Prostate gland (tissue), 2 donors: ENCODE measurements around the gene BEAN1. TPM values are rescaled to one million over a fixed set of nuclear protein-coding genes. Genes with fewer than 3 reads are reported as not detected.

Experiments used
- DNase-seq: peaks from one replicate; pipeline ENCODE4 v3.0.0-alpha.2; 2019; ENCODE audit warnings: low spot score
- H3K27ac ChIP-seq, 2 donors: fragments of 200-600 bp; sonication (generic); 2 replicates each; pipeline ENCODE4 v1.5.1; 2017 to 2019
- H3K27me3 ChIP-seq: fragments of 200-600 bp; sonication (generic); replicated peaks from 2 replicates; pipeline ENCODE4 v1.5.1; 2019; ENCODE audit not compliant: insufficient read depth
- H3K36me3 ChIP-seq, 2 donors: fragments of 200-600 bp; sonication (generic); 1 replicate in 1 of 2; 2 replicates in 1 of 2; pipeline versions ENCODE4 v1.5.1 to v1.8.1; 2017 to 2019
- H3K4me1 ChIP-seq: fragments of 200-600 bp; sonication (generic); replicated peaks from 2 replicates; pipeline ENCODE4 v1.5.1; 2019
- H3K4me3 ChIP-seq, 2 donors: fragments of 200-600 bp; sonication (generic); 2 replicates each; pipeline ENCODE4 v1.5.1; 2017 to 2019
- H3K9me3 ChIP-seq: fragments of 200-600 bp; sonication (generic); 2 replicates; pipeline ENCODE4 v1.5.1; 2017
- CTCF ChIP-seq, 4 experiments: fragments of 200-600 bp in 2 of 4; fragments of 450-650 bp in 2 of 4; sonication (generic) in 2 of 4; IDR thresholded peaks; 1 replicate in 3 of 4; 2 replicates in 1 of 4; pipeline ENCODE4 v1.5.1; 2016 to 2019; ENCODE audit warnings: antibody characterized with exemption in 4 of 4, mild to moderate bottlenecking in 2 of 4, moderate library complexity in 2 of 4
- POLR2A ChIP-seq: fragments of 450-650 bp; IDR thresholded peaks from one replicate; pipeline ENCODE4 v1.6.1; 2016; ENCODE audit warnings: antibody characterized with exemption, mild to moderate bottlenecking
- POLR2AphosphoS5 ChIP-seq: sonication (generic); formaldehyde crosslinking; IDR thresholded peaks from one replicate; pipeline ENCODE4 v1.6.1; 2017; ENCODE audit warnings: antibody characterized with exemption
- WGBS: methylation state at CpG from one replicate; pipeline ENCODE4 v1.1.5; 2018; 5-methylcytosine and 5-hydroxymethylcytosine counted together
- intact Hi-C: fragments of 100-400 bp; cut with DNase I; formaldehyde crosslinking; loops from one replicate; pipeline ENCODE4 v1.14.2; 2022
- total RNA-seq, 2 donors: library from RNA; depleted of rRNA; stranded (reverse); fragments of >200 nt; gene quantifications; one replicate each; pipeline ENCODE4 v1.1.0, GENCODE V29; 2016

The BEAN1 gene
- total RNA-seq, 2 donors from 2014 or later: 0.14 to 0.51 TPM

- Histone ChIP-seq H3K27ac (no peak overlapping the region), H3K4me1 (no peaks in the 10 kb centered on the region), H3K9me3 (no peaks in the 10 kb centered on the region), H3K36me3 (no peaks in the 10 kb centered on the region), H3K27me3 (no peaks in the 10 kb centered on the region), H3K4me3 (no peak overlapping the region)
- 93% methylated on average over 5 of the region's 5 CpGs for WGBS
- no peak for TF ChIP-seq POLR2A
- TF ChIP-seq CTCF (IDR thresholded peaks at IDR 0.05): no peak
- TF ChIP-seq POLR2AphosphoS5: no peak
- no peak for DNase-seq
- intact Hi-C loops: no loop called here
Observed at GRCh38 chr16:66467611-66468010, 40.5 kb downstream of the BEAN1 start.

GRCh38 chr16:66468321-66468965 is 41.3 kb downstream of the BEAN1 start:
- DNase-seq: no peak
- no peak overlapping the region for H3K27ac ChIP-seq
- 90% methylated on average over 11 of the region's 11 CpGs for whole genome bisulfite sequencing
- H3K4me1 ChIP-seq: no peaks in the 10 kb centered on the region
- no peak overlapping the region for H3K4me3 ChIP-seq
- H3K36me3 ChIP-seq: no peaks in the 10 kb centered on the region
- no peaks in the 10 kb centered on the region for H3K27me3 ChIP-seq
- intact Hi-C loops: no loop called here
- no peak for TF ChIP-seq CTCF (IDR thresholded peaks at IDR 0.05)
- TF ChIP-seq POLR2A: no peak
- no peak for TF ChIP-seq POLR2AphosphoS5
- no peaks in the 10 kb centered on the region for H3K9me3 ChIP-seq

GRCh38 chr16:66469291-66469946 is 42.3 kb downstream of the BEAN1 start:
- WGBS: 96% methylated on average over 26 of the region's 26 CpGs
- Histone ChIP-seq H3K27me3 (no peaks in the 10 kb centered on the region), H3K36me3 (no peaks in the 10 kb centered on the region), H3K9me3 (no peaks in the 10 kb centered on the region), H3K27ac (no peak overlapping the region), H3K4me3 (no peak overlapping the region), H3K4me1 (no peaks in the 10 kb centered on the region)
- intact Hi-C loops: no loop called here
- TF ChIP-seq POLR2A (no peak), POLR2AphosphoS5 (no peak), CTCF (IDR thresholded peaks at IDR 0.05) (no peak)
- no peak for DNase-seq

- Histone ChIP-seq H3K27me3 (no peaks in the 10 kb centered on the region), H3K27ac (no peak overlapping the region), H3K9me3 (no peaks in the 10 kb centered on the region), H3K36me3 (no peaks in the 10 kb centered on the region), H3K4me3 (no peak overlapping the region), H3K4me1 (no peaks in the 10 kb centered on the region)
- 79% methylated on average over 6 of the region's 6 CpGs for WGBS
- intact Hi-C loops: no loop called here
- TF ChIP-seq CTCF (IDR thresholded peaks at IDR 0.05) (no peak), POLR2AphosphoS5 (no peak), POLR2A (no peak)
- DNase-seq: no peak
Observed at GRCh38 chr16:66469947-66470546, 43.0 kb downstream of the BEAN1 start.

- no peak overlapping the region for H3K27ac ChIP-seq
- no peak for DNase-seq
- H3K36me3 ChIP-seq: no peaks in the 10 kb centered on the region
- TF ChIP-seq CTCF (IDR thresholded peaks at IDR 0.05) (no peak), POLR2A (no peak), POLR2AphosphoS5 (no peak)
- no peaks in the 10 kb centered on the region for H3K9me3 ChIP-seq
- 45% methylated on average over 2 of the region's 2 CpGs for WGBS
- H3K27me3 ChIP-seq: no peaks in the 10 kb centered on the region
- no peaks in the 10 kb centered on the region for H3K4me1 ChIP-seq
- intact Hi-C loops: no loop called here
- no peak overlapping the region for H3K4me3 ChIP-seq
Observed at GRCh38 chr16:66470556-66470955, 43.5 kb downstream of the BEAN1 start.
